Neural progenitor cell (in vitro differentiated cells): ENCODE measurements around the gene LRFN2.
A peak's percentile ranks its signal among the peaks of the same experiment; 100 is the strongest.

Experiments
- EZH2 ChIP-seq: fragments of 200-600 bp; sonication (generic); IDR thresholded peaks from 2 replicates; pipeline ENCODE4 v1.6.1; 2017; ENCODE audit warnings: antibody characterized with exemption, mild to moderate bottlenecking, moderate library complexity
- EZH2phosphoT487 ChIP-seq: fragments of 200-600 bp; sonication (generic); IDR thresholded peaks from 2 replicates; pipeline ENCODE4 v1.6.1; 2017; ENCODE audit warnings: antibody characterized with exemption
- TF ChIP-seq, protein P1 (sequence below): fragments of 200-600 bp; sonication (generic); IDR thresholded peaks from 2 replicates; pipeline ENCODE4 v1.5.1; 2017; ENCODE audit warnings: antibody characterized with exemption, mild to moderate bottlenecking

- TF ChIP-seq, protein P1, sequence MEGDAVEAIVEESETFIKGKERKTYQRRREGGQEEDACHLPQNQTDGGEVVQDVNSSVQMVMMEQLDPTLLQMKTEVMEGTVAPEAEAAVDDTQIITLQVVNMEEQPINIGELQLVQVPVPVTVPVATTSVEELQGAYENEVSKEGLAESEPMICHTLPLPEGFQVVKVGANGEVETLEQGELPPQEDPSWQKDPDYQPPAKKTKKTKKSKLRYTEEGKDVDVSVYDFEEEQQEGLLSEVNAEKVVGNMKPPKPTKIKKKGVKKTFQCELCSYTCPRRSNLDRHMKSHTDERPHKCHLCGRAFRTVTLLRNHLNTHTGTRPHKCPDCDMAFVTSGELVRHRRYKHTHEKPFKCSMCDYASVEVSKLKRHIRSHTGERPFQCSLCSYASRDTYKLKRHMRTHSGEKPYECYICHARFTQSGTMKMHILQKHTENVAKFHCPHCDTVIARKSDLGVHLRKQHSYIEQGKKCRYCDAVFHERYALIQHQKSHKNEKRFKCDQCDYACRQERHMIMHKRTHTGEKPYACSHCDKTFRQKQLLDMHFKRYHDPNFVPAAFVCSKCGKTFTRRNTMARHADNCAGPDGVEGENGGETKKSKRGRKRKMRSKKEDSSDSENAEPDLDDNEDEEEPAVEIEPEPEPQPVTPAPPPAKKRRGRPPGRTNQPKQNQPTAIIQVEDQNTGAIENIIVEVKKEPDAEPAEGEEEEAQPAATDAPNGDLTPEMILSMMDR, result peak; percentile 76
- TF ChIP-seq EZH2phosphoT487, result no peak
- TF ChIP-seq EZH2, result no peak
These were observed 36.7 kb downstream of the LRFN2 start for GRCh38 chr6:40550202-40551101.
